22Rv1 (cell line): ENCODE measurements around the gene PDE6A.

Experiments used
- H3K27ac ChIP-seq: fragments of 450-650 bp; 2 replicates; pipeline ENCODE4 v1.5.1; 2017
- CTCF ChIP-seq: fragments of 450-650 bp; IDR thresholded peaks from 2 replicates; pipeline ENCODE4 v1.5.1; 2017; ENCODE audit warnings: mild to moderate bottlenecking
- ZFX ChIP-seq: fragments of 450-650 bp; IDR thresholded peaks from 2 replicates; pipeline ENCODE4 v1.6.1; 2017; ENCODE audit warnings: antibody characterized with exemption, borderline replicate concordance

The PDE6A gene

GRCh38 chr5:149847611-149848010 lies 97.0 kb downstream of the PDE6A start:
- no peak overlapping the region for H3K27ac ChIP-seq
- no peak for TF ChIP-seq ZFX
- TF ChIP-seq CTCF, result no peak

- no peak overlapping the region for H3K27ac ChIP-seq
- no peak for TF ChIP-seq CTCF
- TF ChIP-seq ZFX, result no peak
Measured at GRCh38 chr5:149846021-149846420, 98.6 kb downstream of the PDE6A start.

- TF ChIP-seq ZFX (no peak), CTCF (no peak)
Measured at GRCh38 chr5:149845601-149846000, 99.0 kb downstream of the PDE6A start.

GRCh38 chr5:149841851-149842793 lies 102.5 kb downstream of the PDE6A start:
- H3K27ac ChIP-seq, result no peak overlapping the region
- no peak for TF ChIP-seq ZFX
- no peak for TF ChIP-seq CTCF

More at GRCh38 chr5:149845601-149846000, 99.0 kb downstream of the PDE6A start:
- no peak overlapping the region for H3K27ac ChIP-seq

- H3K27ac ChIP-seq, result no peak overlapping the region
- no peak for TF ChIP-seq ZFX
- TF ChIP-seq CTCF, result no peak
Measured at GRCh38 chr5:149840226-149840825, 104.3 kb downstream of the PDE6A start.

- no peak overlapping the region for H3K27ac ChIP-seq
- TF ChIP-seq CTCF (no peak), ZFX (no peak)
Measured at GRCh38 chr5:149839761-149840160, 104.8 kb downstream of the PDE6A start.
